Prostate gland (tissue), 2 donors: ENCODE measurements around the gene PAK4.

Experiments used
- CTCF ChIP-seq, 4 experiments: fragments of 200-600 bp in 2 of 4; fragments of 450-650 bp in 2 of 4; sonication (generic) in 2 of 4; IDR thresholded peaks; 1 replicate in 3 of 4; 2 replicates in 1 of 4; pipeline ENCODE4 v1.5.1; 2016 to 2019; ENCODE audit warnings: antibody characterized with exemption in 4 of 4, mild to moderate bottlenecking in 2 of 4, moderate library complexity in 2 of 4
- POLR2A ChIP-seq: fragments of 450-650 bp; IDR thresholded peaks from one replicate; pipeline ENCODE4 v1.6.1; 2016; ENCODE audit warnings: antibody characterized with exemption, mild to moderate bottlenecking
- POLR2AphosphoS5 ChIP-seq: sonication (generic); formaldehyde crosslinking; IDR thresholded peaks from one replicate; pipeline ENCODE4 v1.6.1; 2017; ENCODE audit warnings: antibody characterized with exemption

- TF ChIP-seq CTCF (IDR thresholded peaks at IDR 0.05) (no peak), POLR2A (no peak), POLR2AphosphoS5 (no peak)
Measured at GRCh38 chr19:39078436-39079200, 47.0 kb upstream of the PAK4 start.
